HepG2 (cell line): ENCODE results near the gene SLC25A47. TPM values are rescaled to one million over a fixed set of nuclear protein-coding genes. Genes with fewer than 3 reads are reported as not detected.

Source experiments
- ATAC-seq: fragments of 200-7000 bp; cut with Tn5 transposase; 3 replicates; pipeline ENCODE4 v1.9.1; 2020; ENCODE audit warnings: mild to moderate bottlenecking, moderate library complexity
- BruUV-seq: library from RNA; stranded (reverse); fragments of 400-500 nt; replicated peaks from 2 replicates; lab custom pipeline; 2021; lab: Mats Ljungman, UMichigan
- CTCF ChIA-PET: fragments of 300-600 bp; formaldehyde crosslinking; extraction: SDS; loops from one replicate; lab custom pipeline; 2021; ENCODE audit warnings: low total read pairs, inconsistent platforms, low intra/inter-chr PET ratio; lab: Yijun Ruan, JAX
- POLR2A ChIA-PET: fragments of 350-600 bp; sonication (Branson Sonifier 250); formaldehyde crosslinking; loops from one replicate; lab custom pipeline; 2020; ENCODE audit warnings: antibody characterized with exemption, inconsistent platforms; lab: Yijun Ruan, JAX
- DNase-seq: peaks from one replicate; pipeline ENCODE4 v3.0.0-alpha.2; 2015; ENCODE audit warnings: low spot score
- FAIRE-seq: peaks from 3 replicates; lab custom pipeline; 2011; peaks lifted over from hg19 to GRCh38; lab: Jason Lieb, UNC
- H2AFZ ChIP-seq: one replicate; pipeline ENCODE4 v1.6.1; 2011; ENCODE audit warnings: low read length, inconsistent platforms
- H3K27ac ChIP-seq: fragments of 300-600 bp; 3 replicates; pipeline ENCODE4 v1.8.0; 2011; ENCODE audit warnings: mixed run types, mild to moderate bottlenecking, mixed read lengths, low read length, inconsistent platforms; ENCODE audit not compliant: insufficient read depth; ENCODE audit errors: extremely low read length
- H3K27me3 ChIP-seq, 2 experiments: fragments of 200-600 bp in 1 of 2; 2 replicates in 1 of 2; 3 replicates in 1 of 2; pipeline versions ENCODE4 v1.6.0 to v1.8.0; 2011; ENCODE audit warnings: low read length in 2 of 2, mild to moderate bottlenecking in 2 of 2, moderate library complexity in 2 of 2, inconsistent platforms in 1 of 2; ENCODE audit not compliant: insufficient read depth in 2 of 2, control insufficient read depth in 1 of 2
- H3K36me3 ChIP-seq, 2 experiments: fragments of 200-600 bp in 1 of 2; replicated peaks in 1 of 2; 2 replicates in 1 of 2; 3 replicates in 1 of 2; pipeline versions ENCODE4 v1.5.1 to v1.8.0; 2011; ENCODE audit warnings: low read length in 2 of 2, inconsistent platforms in 1 of 2; ENCODE audit not compliant: insufficient read depth in 2 of 2, control insufficient read depth in 1 of 2
- H3K4me1 ChIP-seq: 2 replicates; pipeline ENCODE4 v1.5.1; 2012; ENCODE audit warnings: low read length, inconsistent platforms; ENCODE audit not compliant: insufficient read depth
- H3K4me2 ChIP-seq: 2 replicates; pipeline ENCODE4 v1.6.0; 2011; ENCODE audit warnings: low read depth, low read length, inconsistent platforms
- H3K4me3 ChIP-seq, 3 experiments: fragments of 200-600 bp in 1 of 3; sonication (generic), shearing (Covaris generic) in 1 of 3; replicated peaks in 1 of 3; 2 replicates each; pipeline ENCODE4 v1.5.1; 2011 to 2016; ENCODE audit warnings: low read length in 3 of 3, inconsistent platforms in 2 of 3, low read depth in 2 of 3, mild to moderate bottlenecking in 2 of 3, control low read depth in 1 of 3, mixed read lengths in 1 of 3; ENCODE audit not compliant: insufficient read depth in 1 of 3
- H3K79me2 ChIP-seq: one replicate; pipeline ENCODE4 v1.6.1; 2011; ENCODE audit warnings: low read length, inconsistent platforms; ENCODE audit not compliant: insufficient read depth
- H3K9ac ChIP-seq: 2 replicates; pipeline ENCODE4 v1.6.0; 2011; ENCODE audit warnings: mild to moderate bottlenecking, low read depth, low read length, inconsistent platforms; ENCODE audit not compliant: insufficient read depth
- H3K9me3 ChIP-seq: 2 replicates; pipeline ENCODE4 v1.5.1; 2012; ENCODE audit warnings: mild to moderate bottlenecking, low read length
- H4K20me1 ChIP-seq: 2 replicates; pipeline ENCODE4 v1.6.0; 2011; ENCODE audit warnings: inconsistent platforms, mild to moderate bottlenecking, low read length, moderate library complexity; ENCODE audit not compliant: insufficient read depth
- AGO1 ChIP-seq: fragments of 200-400 bp; formaldehyde crosslinking; IDR thresholded peaks from 2 replicates; pipeline ENCODE4 v1.6.1; 2017; ENCODE audit warnings: mild to moderate bottlenecking, low read depth, low read length, moderate library complexity; ENCODE audit not compliant: poor library complexity, severe bottlenecking
- BHLHE40 ChIP-seq: IDR thresholded peaks from 2 replicates; pipeline ENCODE4 v1.6.1; 2011; ENCODE audit warnings: low read length, improper control_type of control experiment
- DNMT3B ChIP-seq: conservative IDR thresholded peaks from 2 replicates; pipeline ENCODE4 v1.6.1; 2016; ENCODE audit warnings: missing biosample characterization, control low read depth
- FOXJ3 ChIP-seq: sonication (generic); formaldehyde crosslinking; IDR thresholded peaks from 2 replicates; pipeline ENCODE4 v1.4.0; 2020; ENCODE audit warnings: missing genetic modification reagents, mild to moderate bottlenecking, borderline replicate concordance
- FOXK2 ChIP-seq: fragments of 450-650 bp; IDR thresholded peaks from 2 replicates; pipeline ENCODE4 v1.6.1; 2016
- HMGA1 ChIP-seq: sonication (generic); formaldehyde crosslinking; conservative IDR thresholded peaks from 2 replicates; pipeline ENCODE4 v1.4.0; 2020; ENCODE audit warnings: missing genetic modification reagents
- HNRNPUL1 ChIP-seq: fragments of 200-400 bp; formaldehyde crosslinking; IDR thresholded peaks from 2 replicates; pipeline ENCODE4 v1.6.1; 2017; ENCODE audit warnings: low read depth, mild to moderate bottlenecking, low read length, moderate library complexity
- LCORL ChIP-seq, 2 experiments: fragments of 450-650 bp in 1 of 2; sonication (generic) in 1 of 2; formaldehyde crosslinking in 1 of 2; IDR thresholded peaks; 2 replicates each; pipeline versions ENCODE4 v1.5.0 to v1.6.1; 2017 to 2020; ENCODE audit warnings: antibody characterized with exemption in 1 of 2, missing genetic modification reagents in 1 of 2
- MLX ChIP-seq: IDR thresholded peaks from 2 replicates; pipeline ENCODE4 v1.6.1; 2016
- PHB2 ChIP-seq: fragments of 450-650 bp; IDR thresholded peaks from 2 replicates; pipeline ENCODE4 v1.6.1; 2018; ENCODE audit not compliant: partially characterized antibody
- SRY ChIP-seq: sonication (generic); formaldehyde crosslinking; IDR thresholded peaks from 2 replicates; pipeline ENCODE4 v1.8.0; 2022; ENCODE audit warnings: mild to moderate bottlenecking, missing genetic modification reagents
- ZHX1 ChIP-seq: sonication (generic); formaldehyde crosslinking; IDR thresholded peaks from 2 replicates; pipeline ENCODE4 v1.8.1; 2022; ENCODE audit warnings: low read depth, mild to moderate bottlenecking, missing genetic modification reagents
- ZKSCAN1 ChIP-seq: fragments of 150-350 bp; IDR thresholded peaks from 2 replicates; pipeline ENCODE4 v1.6.1; 2014; ENCODE audit warnings: low read length
- ZNF382 ChIP-seq: sonication (generic); formaldehyde crosslinking; IDR thresholded peaks from 2 replicates; pipeline ENCODE4 v1.5.0; 2020; ENCODE audit warnings: missing genetic modification reagents, mild to moderate bottlenecking, borderline replicate concordance
- ZNF709 ChIP-seq: sonication (generic); formaldehyde crosslinking; IDR thresholded peaks from 2 replicates; pipeline ENCODE4 v1.5.0; 2020; ENCODE audit warnings: mild to moderate bottlenecking, missing genetic modification reagents
- ZNF772 ChIP-seq: sonication (generic); formaldehyde crosslinking; IDR thresholded peaks from 2 replicates; pipeline ENCODE4 v1.5.0; 2020; ENCODE audit warnings: mild to moderate bottlenecking, missing genetic modification reagents
- WGBS: methylation state at CpG from one replicate; pipeline ENCODE4 v1.1.6; 2017; ENCODE audit warnings: low lambda C conversion rate; 5-methylcytosine and 5-hydroxymethylcytosine counted together
- in situ Hi-C: cut with HindIII; loops from 2 replicates; pipeline ENCODE4 v1.10.0; 2017; ENCODE audit warnings: low pct_unique_long_range_greater_than_20kb; ENCODE audit not compliant: extremely low pct_ligation_motif_present
- intact Hi-C: fragments of 100-400 bp; cut with micrococcal nuclease; formaldehyde crosslinking; loops from one replicate; pipeline ENCODE4 v1.10.0; 2022; ENCODE audit not compliant: unreplicated experiment
- polyA plus RNA-seq, 8 experiments: library from polyadenylated mRNA; depleted of rRNA in 3 of 8; stranded (reverse) in 7 of 8; unstranded in 1 of 8; fragments of >200 nt; fragmentation: Illumina TruSeq in 4 of 8; extraction: Trizol in 4 of 8; gene quantifications; 2 replicates each; pipeline versions ENCODE4 v1.2.1 to v1.2.3, GENCODE V29; 2011 to 2016; ENCODE audit warnings: low read depth in 4 of 8, missing spikeins in 1 of 8, mixed read lengths in 1 of 8; ENCODE audit not compliant: insufficient read depth in 1 of 8
- total RNA-seq, 5 experiments: library from RNA; depleted of rRNA; stranded (reverse); fragments of >200 nt; fragmentation: Illumina TruSeq; extraction: Trizol; gene quantifications; 2 replicates each; pipeline ENCODE4 v1.2.3, GENCODE V29; 2016; ENCODE audit warnings: low read depth in 1 of 5
- TF ChIP-seq, protein P1 (sequence below): sonication (generic); formaldehyde crosslinking; IDR thresholded peaks from 2 replicates; pipeline ENCODE4 v1.8.0; 2022; ENCODE audit warnings: mild to moderate bottlenecking, missing genetic modification reagents
- TF ChIP-seq, protein P2 (sequence below): sonication (generic); formaldehyde crosslinking; IDR thresholded peaks from 2 replicates; pipeline ENCODE4 v1.8.1; 2023; ENCODE audit warnings: mild to moderate bottlenecking, missing genetic modification reagents

The SLC25A47 gene
- total and polyA plus RNA-seq, 2 of the 13 experiments (the other 11 are each of a cell fraction or from before 2014, with no cell fraction given) = 1.0 to 1.7 TPM

DNA sequence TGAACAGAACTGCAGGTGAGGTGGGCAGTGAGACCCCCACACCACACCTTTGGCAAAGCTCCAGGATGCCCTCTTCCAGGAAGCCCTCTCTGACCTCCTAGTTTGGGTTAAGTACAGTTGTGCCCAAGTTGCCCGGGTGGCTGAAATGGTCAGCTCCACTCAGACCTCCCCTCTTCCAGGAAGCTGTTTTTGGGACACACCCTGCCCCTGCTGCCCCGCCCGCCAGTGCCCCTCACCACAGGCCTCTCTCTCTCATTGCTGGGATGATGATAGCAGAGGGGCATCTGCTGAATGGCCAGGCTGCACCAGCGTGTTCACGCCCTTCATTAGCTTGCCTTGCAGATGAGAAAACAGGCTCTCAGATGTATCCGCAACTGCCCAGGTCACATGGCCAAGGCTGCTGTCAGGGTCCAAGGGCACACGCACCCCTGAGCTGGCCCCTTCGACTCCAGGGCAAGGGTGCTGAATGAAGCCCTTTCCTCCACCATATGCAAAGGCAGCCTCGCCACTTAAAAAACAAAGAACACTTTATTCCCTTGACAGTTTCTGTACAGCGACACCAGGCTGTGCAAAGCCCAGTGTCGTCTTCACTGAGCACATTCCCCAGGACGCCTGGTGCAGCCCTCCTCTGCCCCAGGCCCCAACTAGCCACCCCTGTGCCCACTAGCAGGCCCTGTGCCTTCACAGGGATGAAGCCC, 32.4 kb upstream of the SLC25A47 start:
- H3K36me3 ChIP-seq = no peaks in the 10 kb centered on the region; a peak in 1 of 5 replicates
- CTCF ChIA-PET = no interaction called here
- 23% methylated on average over 5 of the region's 12 CpGs for WGBS
- peak overlapping the region; percentile 61 for H3K4me2 ChIP-seq
- FAIRE-seq = peak; percentile 95
- DNase-seq = peak; percentile 86
- H3K9me3 ChIP-seq = no peaks in the 10 kb centered on the region
- H3K4me1 ChIP-seq = peaks cover 75% of the 10 kb centered on the region
- H3K4me3 ChIP-seq = peak overlapping the region in 1 of 3 experiments; percentile 54; a peak in 2 of 6 replicates
- in situ Hi-C loops = no loop called here
- no peaks in the 10 kb centered on the region for H3K27me3 ChIP-seq
- POLR2A ChIA-PET = interaction anchor here (0.9 to 1.7 kb wide), 7 partner anchors 11 to 97 kb away, joined by 3 to 8 read pairs (median 6); partner anchors contain the start of gene SLC25A29
- H3K27ac ChIP-seq = peak overlapping the region; percentile 86
- intact Hi-C loops = loop anchor here (2.0 kb wide), 1 partner anchor 14 kb away; no protein-coding TSS in a partner anchor
- H3K79me2 ChIP-seq = no peaks in the 10 kb centered on the region
- H2AFZ ChIP-seq = no peak overlapping the region
- peak overlapping the region; percentile 60 for H3K9ac ChIP-seq
- H4K20me1 ChIP-seq = no peaks in the 10 kb centered on the region
- BruUV-seq = no TSS peak
- peak; percentile 76 for ATAC-seq
- TF ChIP-seq LCORL (IDR thresholded peaks at IDR 0.05) = no peak
- peak; percentile 50; the same call in 1 of the 2 replicates for TF ChIP-seq LCORL (CRISPR knock-in tag; IDR thresholded peaks at IDR 0.05)
- TF ChIP-seq ZHX1 (CRISPR knock-in tag) = peak; percentile 75; the same call in 1 of the 2 replicates
- no peak for TF ChIP-seq ZNF709
- TF ChIP-seq ZNF772 (CRISPR knock-in tag) = 0 out of 2 replicates have a peak, but pooled peaks have one; percentile 54
- no peak for TF ChIP-seq PHB2
- TF ChIP-seq BHLHE40 = peak; percentile 37; the same call in 1 of the 2 replicates
- peak; percentile 70; the same call in 1 of the 2 replicates for TF ChIP-seq FOXJ3 (CRISPR knock-in tag)
- no peak for TF ChIP-seq ZKSCAN1
- TF ChIP-seq FOXK2 = no peak
- TF ChIP-seq DNMT3B = no peak
- TF ChIP-seq MLX (CRISPR knock-in tag) = peak; percentile 84
- TF ChIP-seq HMGA1 (CRISPR knock-in tag) = no peak
- TF ChIP-seq AGO1 = no peak
- TF ChIP-seq, protein P1, sequence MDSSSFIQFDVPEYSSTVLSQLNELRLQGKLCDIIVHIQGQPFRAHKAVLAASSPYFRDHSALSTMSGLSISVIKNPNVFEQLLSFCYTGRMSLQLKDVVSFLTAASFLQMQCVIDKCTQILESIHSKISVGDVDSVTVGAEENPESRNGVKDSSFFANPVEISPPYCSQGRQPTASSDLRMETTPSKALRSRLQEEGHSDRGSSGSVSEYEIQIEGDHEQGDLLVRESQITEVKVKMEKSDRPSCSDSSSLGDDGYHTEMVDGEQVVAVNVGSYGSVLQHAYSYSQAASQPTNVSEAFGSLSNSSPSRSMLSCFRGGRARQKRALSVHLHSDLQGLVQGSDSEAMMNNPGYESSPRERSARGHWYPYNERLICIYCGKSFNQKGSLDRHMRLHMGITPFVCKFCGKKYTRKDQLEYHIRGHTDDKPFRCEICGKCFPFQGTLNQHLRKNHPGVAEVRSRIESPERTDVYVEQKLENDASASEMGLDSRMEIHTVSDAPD (CRISPR knock-in tag) = no peak
- no peak for TF ChIP-seq HNRNPUL1
- TF ChIP-seq SRY (CRISPR knock-in tag) = 0 out of 2 replicates have a peak, but pooled peaks have one; percentile 59
- TF ChIP-seq, protein P2, sequence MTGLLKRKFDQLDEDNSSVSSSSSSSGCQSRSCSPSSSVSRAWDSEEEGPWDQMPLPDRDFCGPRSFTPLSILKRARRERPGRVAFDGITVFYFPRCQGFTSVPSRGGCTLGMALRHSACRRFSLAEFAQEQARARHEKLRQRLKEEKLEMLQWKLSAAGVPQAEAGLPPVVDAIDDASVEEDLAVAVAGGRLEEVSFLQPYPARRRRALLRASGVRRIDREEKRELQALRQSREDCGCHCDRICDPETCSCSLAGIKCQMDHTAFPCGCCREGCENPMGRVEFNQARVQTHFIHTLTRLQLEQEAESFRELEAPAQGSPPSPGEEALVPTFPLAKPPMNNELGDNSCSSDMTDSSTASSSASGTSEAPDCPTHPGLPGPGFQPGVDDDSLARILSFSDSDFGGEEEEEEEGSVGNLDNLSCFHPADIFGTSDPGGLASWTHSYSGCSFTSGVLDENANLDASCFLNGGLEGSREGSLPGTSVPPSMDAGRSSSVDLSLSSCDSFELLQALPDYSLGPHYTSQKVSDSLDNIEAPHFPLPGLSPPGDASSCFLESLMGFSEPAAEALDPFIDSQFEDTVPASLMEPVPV (CRISPR knock-in tag) = no peak
- no peak for TF ChIP-seq ZNF382 (CRISPR knock-in tag)
